GM18505 (cell line): ENCODE results near the gene RELL1.

Experiments
- ATAC-seq: cut with Tn5 transposase; IDR thresholded peaks from one replicate; pipeline ENCODE4 v1.9.1; 2021; ENCODE audit not compliant: unreplicated experiment
- POLR2A ChIP-seq: IDR thresholded peaks from 4 replicates; pipeline ENCODE4 v1.6.1; 2011; ENCODE audit warnings: borderline replicate concordance; ENCODE audit not compliant: insufficient read depth, insufficient read length; ENCODE audit errors: extremely low read depth

The RELL1 gene

DNA sequence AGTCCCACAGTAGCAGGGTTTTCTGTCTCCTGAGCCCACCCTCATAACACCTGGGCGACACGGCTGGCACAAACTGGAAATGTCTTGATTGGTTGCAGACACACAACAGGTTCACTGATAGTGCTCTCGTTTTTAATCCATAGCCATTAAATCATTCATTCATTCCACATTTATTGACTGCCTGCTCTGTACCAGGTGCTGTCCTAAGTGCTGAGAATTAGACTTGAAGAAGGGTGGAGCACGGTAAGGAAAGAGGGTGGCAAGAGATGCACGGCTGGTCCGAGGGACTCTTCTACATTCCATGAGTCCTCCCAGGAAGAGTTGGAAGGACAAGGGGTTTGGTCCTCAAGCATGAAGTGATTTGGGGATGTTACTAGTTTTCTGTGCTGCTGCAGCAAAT lies 100.0 kb downstream of the RELL1 start:
- no peak for TF ChIP-seq POLR2A

DNA sequence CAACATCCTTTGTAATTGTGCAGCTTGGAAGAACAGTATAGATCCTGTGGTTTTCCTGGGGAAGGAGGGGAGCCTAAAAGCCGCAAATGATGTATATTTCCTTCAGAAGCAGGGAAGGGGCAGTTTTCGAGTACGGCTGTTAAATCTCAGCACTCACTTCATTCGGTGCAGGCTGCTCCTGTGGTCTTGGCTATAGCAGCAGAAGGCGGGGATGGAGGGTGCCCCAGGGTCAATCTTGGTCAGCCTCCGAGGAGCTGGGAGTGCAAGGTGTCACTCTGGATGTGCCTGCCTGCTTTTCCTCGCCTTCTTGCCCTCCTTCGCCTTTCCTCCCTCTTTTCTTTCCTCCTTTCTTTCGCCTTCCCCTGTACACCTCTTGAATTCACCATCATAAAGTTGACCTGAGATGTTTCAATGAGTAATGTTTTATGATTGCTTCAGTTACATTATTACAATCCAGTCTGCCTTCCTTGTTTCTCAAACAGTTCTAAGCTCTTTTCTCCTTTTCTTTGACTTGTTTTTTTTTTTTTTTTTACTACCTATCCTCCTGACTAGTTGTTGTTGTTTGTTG lies 101.6 kb downstream of the RELL1 start:
- no peak for TF ChIP-seq POLR2A
- no peak for ATAC-seq

More for the DNA sequence above, 100.0 kb downstream of the RELL1 start:
- ATAC-seq, result no peak

DNA sequence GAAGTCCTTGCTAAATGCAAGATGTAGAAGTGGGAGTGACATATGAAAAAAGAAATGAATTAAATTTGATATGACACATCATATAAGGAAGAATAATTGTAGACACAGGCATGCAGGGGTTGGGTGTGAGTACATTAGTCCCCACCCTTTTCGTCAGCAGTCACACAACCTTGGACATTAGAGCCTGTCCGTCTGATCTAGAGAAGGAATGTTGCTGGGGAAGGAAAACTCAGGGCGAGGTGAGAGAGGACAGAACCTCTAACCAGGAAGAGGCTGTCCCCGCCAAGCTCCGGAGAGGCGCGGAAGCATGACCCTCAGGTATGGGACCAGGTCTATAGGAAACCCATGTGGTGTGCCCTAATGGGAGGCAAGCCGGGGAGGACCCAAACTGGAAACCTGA lies 102.1 kb downstream of the RELL1 start:
- TF ChIP-seq POLR2A, result no peak
- ATAC-seq, result no peak

DNA sequence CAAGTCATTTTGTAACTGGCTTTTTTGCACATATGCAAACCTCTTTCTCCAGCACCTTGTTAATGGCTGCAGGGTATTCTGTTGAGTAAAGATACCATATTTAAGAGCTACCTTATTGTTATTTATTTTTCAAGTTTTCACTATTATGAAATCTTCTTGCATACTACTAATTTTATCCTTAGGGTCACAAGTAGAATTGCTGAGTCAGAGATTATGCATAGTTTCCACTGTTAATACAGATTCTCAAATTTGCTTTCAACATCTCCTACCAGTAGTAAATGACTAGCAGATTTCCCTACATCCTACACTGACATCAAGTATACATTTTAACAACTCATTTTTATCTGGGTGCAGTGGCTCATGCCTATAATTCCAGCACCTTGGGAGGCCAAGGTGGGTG lies 112.6 kb downstream of the RELL1 start:
- no peak for TF ChIP-seq POLR2A
- ATAC-seq, result no peak

DNA sequence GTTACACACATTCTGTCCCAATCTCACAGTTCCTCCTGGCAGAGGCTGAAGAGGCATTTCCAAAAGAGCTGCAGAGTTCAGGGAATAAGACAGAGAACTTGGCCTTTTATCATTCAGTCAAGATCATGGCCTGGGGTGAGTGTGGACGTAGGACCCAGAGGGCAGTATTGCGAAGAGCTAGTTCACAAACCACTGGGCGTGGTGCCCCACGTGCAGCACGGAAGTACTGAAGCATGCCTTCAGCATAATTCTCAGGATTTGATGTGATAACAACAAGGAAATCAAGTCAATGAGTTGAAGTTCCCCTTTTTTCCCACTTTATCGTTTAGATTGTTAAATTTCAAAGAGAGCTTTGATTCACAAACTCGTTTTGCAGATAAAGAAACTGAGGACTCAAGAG lies 117.7 kb downstream of the RELL1 start:
- no peak for TF ChIP-seq POLR2A
- no peak for ATAC-seq

DNA sequence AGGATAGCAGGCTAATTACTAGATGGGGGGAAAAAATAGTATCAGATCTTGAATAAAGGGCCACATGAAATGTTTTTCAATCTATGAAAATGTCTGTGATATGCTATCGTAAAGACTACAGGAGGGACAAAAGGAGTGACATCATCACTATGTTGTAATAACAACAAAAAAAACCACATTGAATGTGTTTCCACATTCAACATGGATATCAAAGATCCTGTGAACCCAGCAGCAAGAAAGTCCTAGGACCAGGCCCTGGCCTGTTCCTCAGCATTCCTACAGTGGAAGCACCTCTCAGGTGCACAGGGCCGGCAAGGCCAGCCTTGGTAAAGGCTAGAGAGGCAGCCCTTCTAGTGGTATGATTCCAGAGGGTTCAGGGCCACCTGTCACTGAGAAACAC lies 118.3 kb downstream of the RELL1 start:
- ATAC-seq, result no peak
- no peak for TF ChIP-seq POLR2A

DNA sequence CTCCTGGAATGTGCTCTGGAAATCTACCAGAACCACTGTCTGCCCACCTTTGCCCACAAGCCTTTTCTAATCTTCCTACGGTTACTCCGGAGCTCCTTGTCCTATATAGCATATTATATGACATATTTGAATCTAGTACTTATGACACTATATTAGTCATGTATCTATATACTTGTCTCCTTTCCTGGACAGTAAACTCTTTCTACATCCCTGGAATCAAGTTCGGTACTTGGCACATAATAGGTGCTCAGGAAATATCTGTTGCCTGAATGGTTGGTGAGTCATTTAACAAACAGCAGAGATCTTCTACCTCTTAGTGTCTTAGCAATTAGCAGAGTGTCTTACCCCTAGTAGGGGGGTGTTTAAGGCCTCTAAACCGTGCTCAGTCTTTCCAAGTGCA lies 123.6 kb downstream of the RELL1 start:
- no peak for TF ChIP-seq POLR2A

DNA sequence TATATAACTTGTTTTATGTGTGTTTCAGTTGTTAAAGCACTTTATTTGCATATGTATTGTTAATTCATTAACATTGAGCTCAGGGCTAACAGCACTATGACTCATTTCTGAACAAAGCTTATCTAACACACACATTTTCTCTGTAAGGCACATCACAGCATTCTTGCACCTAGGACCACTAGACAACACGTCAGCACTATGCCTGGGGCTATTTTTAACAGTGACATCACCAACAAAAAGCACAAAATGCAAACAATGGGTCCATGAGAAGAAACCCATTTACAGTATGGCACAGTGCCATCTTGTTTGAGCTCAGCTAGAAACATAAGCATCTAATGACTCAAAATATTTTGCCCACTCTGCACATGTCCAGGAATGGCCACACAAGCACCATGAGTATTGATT lies 124.4 kb downstream of the RELL1 start:
- peak; percentile 97 for ATAC-seq

More for the DNA sequence above, 123.6 kb downstream of the RELL1 start:
- no peak for ATAC-seq

DNA sequence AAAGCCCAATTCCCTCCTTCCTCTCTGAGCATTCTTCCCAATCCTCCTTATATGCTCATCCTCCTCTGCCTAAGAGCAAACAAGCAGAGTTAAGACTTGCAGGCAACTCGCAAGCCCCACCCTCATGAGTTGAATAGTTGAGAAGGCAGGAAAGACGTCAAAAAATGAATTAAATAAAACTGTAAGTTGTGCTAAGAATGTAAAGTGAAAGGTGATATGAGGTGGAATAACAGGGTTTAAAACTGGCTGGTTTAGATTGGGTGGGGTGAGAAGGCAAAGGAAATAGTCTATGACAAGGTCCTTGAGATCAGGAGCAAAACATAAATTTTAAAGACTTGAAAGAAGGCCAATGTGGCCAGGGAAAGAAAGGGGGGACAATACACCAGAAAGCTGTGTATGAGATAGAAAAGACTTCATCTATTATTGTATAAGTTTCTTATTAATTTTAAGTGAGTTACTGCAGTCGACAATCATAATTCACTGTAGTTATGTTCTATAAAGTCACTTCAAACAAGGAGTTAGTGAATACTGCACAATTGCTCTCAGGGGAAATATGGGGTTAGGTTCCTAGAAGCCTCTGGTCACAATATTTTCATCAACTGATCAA lies 124.9 kb downstream of the RELL1 start:
- ATAC-seq, result no peak
- no peak for TF ChIP-seq POLR2A

More for the DNA sequence above, 124.4 kb downstream of the RELL1 start:
- TF ChIP-seq POLR2A, result no peak
